GM12878 (cell line): ENCODE results near the gene UQCR11. TPM values are rescaled to one million over a fixed set of nuclear protein-coding genes. Genes with fewer than 3 reads are reported as not detected.

Experiments
- CBFB ChIP-seq: IDR thresholded peaks from 2 replicates; pipeline ENCODE4 v1.6.1; 2016; ENCODE audit warnings: antibody characterized with exemption, low read depth
- PAX5 ChIP-seq: IDR thresholded peaks from 2 replicates; pipeline ENCODE4 v1.6.1; 2011; ENCODE audit warnings: low read depth, low read length, borderline replicate concordance
- PML ChIP-seq: IDR thresholded peaks from 2 replicates; pipeline ENCODE4 v1.6.1; 2012; ENCODE audit warnings: low read length, inconsistent platforms
- POU2F2 ChIP-seq: IDR thresholded peaks from 3 replicates; pipeline ENCODE4 v1.6.1; 2011; ENCODE audit warnings: low read depth, mild to moderate bottlenecking, low read length, borderline replicate concordance
- ZBTB4 ChIP-seq: fragments of 450-650 bp; formaldehyde crosslinking; IDR thresholded peaks from 2 replicates; pipeline ENCODE4 v1.4.0; 2022; ENCODE audit warnings: mild to moderate bottlenecking, moderate library complexity
- polyA plus RNA-seq, 11 experiments: library from polyadenylated mRNA; depleted of rRNA in 4 of 11; unstranded in 6 of 11; stranded (reverse) in 5 of 11; fragments of >200 nt; fragmentation: Nextera tagmentation in 4 of 11; fragmentation: Illumina TruSeq in 1 of 11; extraction: Ambion mirVana in 4 of 11; extraction: Trizol in 1 of 11; gene quantifications; 1 replicate in 1 of 11; 2 replicates in 10 of 11; pipeline versions ENCODE4 v1.2.1 to v1.2.3, GENCODE V29; 2011 to 2016; ENCODE audit warnings: inconsistent platforms in 2 of 11, missing spikeins in 2 of 11, low read depth in 1 of 11
- total RNA-seq, 4 experiments: library from RNA; depleted of rRNA in 3 of 4; stranded (reverse); fragments of >200 nt in 3 of 4; fragmentation: Illumina TruSeq in 1 of 4; extraction: Trizol in 1 of 4; gene quantifications; 2 replicates each; pipeline versions ENCODE4 v1.2.1 to v1.2.3, GENCODE V29; 2013 to 2021
- TF ChIP-seq, protein P1 (sequence below): fragments of 450-650 bp; conservative IDR thresholded peaks from 2 replicates; pipeline ENCODE4 v1.6.1; 2017; ENCODE audit warnings: mild to moderate bottlenecking, moderate library complexity
- TF ChIP-seq, protein P2 (sequence below): fragments of 450-650 bp; IDR thresholded peaks from 2 replicates; pipeline ENCODE4 v1.6.1; 2017; ENCODE audit warnings: mild to moderate bottlenecking, moderate library complexity

UQCR11 gene
- total and polyA plus RNA-seq, 10 of the 15 experiments (the other 5 are each of a cell fraction or from before 2014, with no cell fraction given) = 28.6 to 586 (median 193) TPM

DNA sequence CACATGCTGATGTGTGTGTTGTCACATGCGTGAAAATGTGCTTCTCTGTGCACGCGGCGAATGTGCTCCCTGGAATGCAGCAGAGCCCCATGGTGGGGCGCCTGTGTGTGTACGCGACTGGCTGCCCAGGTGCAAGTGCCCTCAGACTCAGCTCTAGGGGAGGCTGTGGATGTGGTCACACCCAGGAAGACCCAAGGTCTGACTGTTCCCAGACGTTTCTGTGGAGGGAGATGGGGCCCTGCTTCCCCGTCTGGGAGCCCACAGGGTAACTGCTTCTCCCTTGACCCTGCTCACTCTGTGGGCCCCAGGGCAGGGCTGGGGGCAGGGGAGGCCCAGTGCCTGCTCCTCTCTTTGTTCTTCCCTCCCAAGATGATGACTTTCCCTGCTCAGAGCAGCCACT lies 7.9 kb upstream of the UQCR11 start (continued):
- TF ChIP-seq PAX5 = no peak
- no peak for TF ChIP-seq ZBTB4
- no peak for TF ChIP-seq PML
- TF ChIP-seq, protein P1, sequence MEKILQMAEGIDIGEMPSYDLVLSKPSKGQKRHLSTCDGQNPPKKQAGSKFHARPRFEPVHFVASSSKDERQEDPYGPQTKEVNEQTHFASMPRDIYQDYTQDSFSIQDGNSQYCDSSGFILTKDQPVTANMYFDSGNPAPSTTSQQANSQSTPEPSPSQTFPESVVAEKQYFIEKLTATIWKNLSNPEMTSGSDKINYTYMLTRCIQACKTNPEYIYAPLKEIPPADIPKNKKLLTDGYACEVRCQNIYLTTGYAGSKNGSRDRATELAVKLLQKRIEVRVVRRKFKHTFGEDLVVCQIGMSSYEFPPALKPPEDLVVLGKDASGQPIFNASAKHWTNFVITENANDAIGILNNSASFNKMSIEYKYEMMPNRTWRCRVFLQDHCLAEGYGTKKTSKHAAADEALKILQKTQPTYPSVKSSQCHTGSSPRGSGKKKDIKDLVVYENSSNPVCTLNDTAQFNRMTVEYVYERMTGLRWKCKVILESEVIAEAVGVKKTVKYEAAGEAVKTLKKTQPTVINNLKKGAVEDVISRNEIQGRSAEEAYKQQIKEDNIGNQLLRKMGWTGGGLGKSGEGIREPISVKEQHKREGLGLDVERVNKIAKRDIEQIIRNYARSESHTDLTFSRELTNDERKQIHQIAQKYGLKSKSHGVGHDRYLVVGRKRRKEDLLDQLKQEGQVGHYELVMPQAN = no peak
- TF ChIP-seq, protein P2, sequence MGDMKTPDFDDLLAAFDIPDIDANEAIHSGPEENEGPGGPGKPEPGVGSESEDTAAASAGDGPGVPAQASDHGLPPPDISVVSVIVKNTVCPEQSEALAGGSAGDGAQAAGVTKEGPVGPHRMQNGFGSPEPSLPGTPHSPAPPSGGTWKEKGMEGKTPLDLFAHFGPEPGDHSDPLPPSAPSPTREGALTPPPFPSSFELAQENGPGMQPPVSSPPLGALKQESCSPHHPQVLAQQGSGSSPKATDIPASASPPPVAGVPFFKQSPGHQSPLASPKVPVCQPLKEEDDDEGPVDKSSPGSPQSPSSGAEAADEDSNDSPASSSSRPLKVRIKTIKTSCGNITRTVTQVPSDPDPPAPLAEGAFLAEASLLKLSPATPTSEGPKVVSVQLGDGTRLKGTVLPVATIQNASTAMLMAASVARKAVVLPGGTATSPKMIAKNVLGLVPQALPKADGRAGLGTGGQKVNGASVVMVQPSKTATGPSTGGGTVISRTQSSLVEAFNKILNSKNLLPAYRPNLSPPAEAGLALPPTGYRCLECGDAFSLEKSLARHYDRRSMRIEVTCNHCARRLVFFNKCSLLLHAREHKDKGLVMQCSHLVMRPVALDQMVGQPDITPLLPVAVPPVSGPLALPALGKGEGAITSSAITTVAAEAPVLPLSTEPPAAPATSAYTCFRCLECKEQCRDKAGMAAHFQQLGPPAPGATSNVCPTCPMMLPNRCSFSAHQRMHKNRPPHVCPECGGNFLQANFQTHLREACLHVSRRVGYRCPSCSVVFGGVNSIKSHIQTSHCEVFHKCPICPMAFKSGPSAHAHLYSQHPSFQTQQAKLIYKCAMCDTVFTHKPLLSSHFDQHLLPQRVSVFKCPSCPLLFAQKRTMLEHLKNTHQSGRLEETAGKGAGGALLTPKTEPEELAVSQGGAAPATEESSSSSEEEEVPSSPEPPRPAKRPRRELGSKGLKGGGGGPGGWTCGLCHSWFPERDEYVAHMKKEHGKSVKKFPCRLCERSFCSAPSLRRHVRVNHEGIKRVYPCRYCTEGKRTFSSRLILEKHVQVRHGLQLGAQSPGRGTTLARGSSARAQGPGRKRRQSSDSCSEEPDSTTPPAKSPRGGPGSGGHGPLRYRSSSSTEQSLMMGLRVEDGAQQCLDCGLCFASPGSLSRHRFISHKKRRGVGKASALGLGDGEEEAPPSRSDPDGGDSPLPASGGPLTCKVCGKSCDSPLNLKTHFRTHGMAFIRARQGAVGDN = no peak
- TF ChIP-seq POU2F2 = no peak
- TF ChIP-seq CBFB = no peak
